Muscle layer of duodenum (tissue), 2 donors: Measurements from ENCODE around the gene AK5.
"Not testable (repeated sequence)": the region's sequence is repeated elsewhere in the genome, so short reads cannot be mapped to it uniquely, and the experiment has no call there.

ENCODE experiments used
- H3K27ac ChIP-seq: one replicate; pipeline ENCODE4 v1.7.0; 2013; ENCODE audit warnings: mild to moderate bottlenecking, low read length
- H3K27me3 ChIP-seq: one replicate; pipeline ENCODE4 v1.7.0; 2013; ENCODE audit warnings: low read depth, mild to moderate bottlenecking, control low read depth, low read length
- H3K36me3 ChIP-seq, 2 donors: one replicate each; pipeline ENCODE4 v1.7.0; 2013; ENCODE audit warnings: low read length in 2 of 2, control low read depth in 1 of 2, mild to moderate bottlenecking in 1 of 2; ENCODE audit not compliant: insufficient read depth in 2 of 2, control insufficient read depth in 1 of 2
- H3K4me1 ChIP-seq, 2 donors: one replicate each; pipeline ENCODE4 v1.7.0; 2013; ENCODE audit warnings: low read length in 2 of 2, mild to moderate bottlenecking in 2 of 2, control low read depth in 1 of 2, moderate library complexity in 1 of 2; ENCODE audit not compliant: insufficient read depth in 2 of 2, control insufficient read depth in 1 of 2
- H3K4me3 ChIP-seq, 2 donors: one replicate each; pipeline ENCODE4 v1.7.0; 2013; ENCODE audit warnings: low read length in 2 of 2, low read depth in 1 of 2, mild to moderate bottlenecking in 1 of 2
- H3K9me3 ChIP-seq, 2 donors: one replicate each; pipeline ENCODE4 v1.7.0; 2013; ENCODE audit warnings: low read length in 2 of 2, control low read depth in 1 of 2, mild to moderate bottlenecking in 1 of 2; ENCODE audit not compliant: control insufficient read depth in 1 of 2
- donor health status: healthy.

Gene AK5

GRCh38 chr1:77511440-77511840 is 229.6 kb downstream of the AK5 start:
- Histone ChIP-seq H3K27me3 (no peaks in the 10 kb centered on the region), H3K4me1 (peaks cover 0 to 4% of the 10 kb centered on the region in 2 donors), H3K9me3 (no peaks in the 10 kb centered on the region), H3K27ac (no peak overlapping the region), H3K36me3 (no peaks in the 10 kb centered on the region), H3K4me3 (no peak overlapping the region)

DNA sequence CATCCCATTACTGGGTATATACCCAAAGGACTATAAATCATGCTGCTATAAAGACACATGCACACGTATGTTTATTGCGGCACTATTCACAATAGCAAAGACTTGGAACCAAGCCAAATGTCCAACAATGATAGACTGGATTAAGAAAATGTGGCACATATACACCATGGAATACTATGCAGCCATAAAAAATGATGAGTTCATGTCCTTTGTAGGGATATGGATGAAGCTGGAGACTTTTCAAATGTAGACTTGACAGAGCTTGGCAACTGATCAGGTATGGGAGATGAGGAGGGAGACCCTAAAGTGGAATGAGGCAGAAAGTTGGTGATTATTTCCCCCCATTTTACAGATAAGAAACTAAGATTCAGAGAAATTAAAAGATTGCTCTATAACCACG is 230.8 kb downstream of the AK5 start:
- H3K4me3 ChIP-seq, H3K36me3 ChIP-seq, H3K27ac ChIP-seq, H3K9me3 ChIP-seq, H3K4me1 ChIP-seq, H3K27me3 ChIP-seq: not testable (repeated sequence)

DNA sequence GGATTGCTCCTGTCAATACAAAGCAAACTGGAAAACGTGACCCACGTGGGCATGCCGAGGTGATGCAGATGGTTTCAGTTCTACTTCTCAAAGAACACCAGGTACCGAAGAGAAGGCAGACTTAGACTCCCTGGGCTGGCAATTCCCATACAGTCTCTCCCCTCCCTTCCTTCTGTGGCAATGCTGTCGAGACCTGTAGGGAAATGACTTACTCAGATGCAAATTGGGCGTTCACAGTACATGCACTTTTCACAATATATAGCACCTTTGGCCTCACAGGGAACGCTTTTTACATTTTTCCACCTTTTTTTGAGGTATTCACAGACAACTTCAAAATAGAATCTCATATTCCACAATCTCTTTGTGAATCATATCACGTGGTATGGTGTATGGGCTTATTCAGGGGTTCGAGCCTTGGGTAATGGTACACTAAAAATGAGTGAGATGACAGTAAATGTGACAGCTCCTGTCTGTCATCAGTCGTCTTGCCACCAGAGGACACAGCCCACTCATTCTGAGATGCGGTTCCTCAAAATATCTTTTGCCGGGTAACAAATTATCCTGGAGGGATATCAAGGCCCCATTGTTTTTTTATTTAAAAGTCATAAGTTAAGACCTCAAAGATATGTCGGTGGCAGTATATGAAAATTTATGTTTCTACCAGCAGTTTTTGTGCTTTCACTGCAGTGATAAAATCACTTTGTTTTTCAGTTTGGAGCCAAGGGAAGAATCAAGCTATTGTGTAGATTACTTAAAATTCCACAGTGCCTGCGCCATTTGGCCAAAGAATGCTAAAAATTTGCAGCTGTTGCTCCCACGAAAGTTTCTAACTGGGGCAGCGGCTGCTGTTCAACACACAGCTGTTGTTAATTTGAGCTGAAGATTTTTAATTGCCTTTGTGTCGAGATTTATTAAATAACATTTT is 232.3 kb downstream of the AK5 start:
- peaks cover 0 to 4% of the 10 kb centered on the region in 2 donors for H3K4me1 ChIP-seq
- no peak overlapping the region for H3K4me3 ChIP-seq
- H3K9me3 ChIP-seq, result peaks cover 0 to 4% of the 10 kb centered on the region in 2 donors
- no peaks in the 10 kb centered on the region for H3K36me3 ChIP-seq
- H3K27me3 ChIP-seq, result no peaks in the 10 kb centered on the region
- no peak overlapping the region for H3K27ac ChIP-seq

DNA sequence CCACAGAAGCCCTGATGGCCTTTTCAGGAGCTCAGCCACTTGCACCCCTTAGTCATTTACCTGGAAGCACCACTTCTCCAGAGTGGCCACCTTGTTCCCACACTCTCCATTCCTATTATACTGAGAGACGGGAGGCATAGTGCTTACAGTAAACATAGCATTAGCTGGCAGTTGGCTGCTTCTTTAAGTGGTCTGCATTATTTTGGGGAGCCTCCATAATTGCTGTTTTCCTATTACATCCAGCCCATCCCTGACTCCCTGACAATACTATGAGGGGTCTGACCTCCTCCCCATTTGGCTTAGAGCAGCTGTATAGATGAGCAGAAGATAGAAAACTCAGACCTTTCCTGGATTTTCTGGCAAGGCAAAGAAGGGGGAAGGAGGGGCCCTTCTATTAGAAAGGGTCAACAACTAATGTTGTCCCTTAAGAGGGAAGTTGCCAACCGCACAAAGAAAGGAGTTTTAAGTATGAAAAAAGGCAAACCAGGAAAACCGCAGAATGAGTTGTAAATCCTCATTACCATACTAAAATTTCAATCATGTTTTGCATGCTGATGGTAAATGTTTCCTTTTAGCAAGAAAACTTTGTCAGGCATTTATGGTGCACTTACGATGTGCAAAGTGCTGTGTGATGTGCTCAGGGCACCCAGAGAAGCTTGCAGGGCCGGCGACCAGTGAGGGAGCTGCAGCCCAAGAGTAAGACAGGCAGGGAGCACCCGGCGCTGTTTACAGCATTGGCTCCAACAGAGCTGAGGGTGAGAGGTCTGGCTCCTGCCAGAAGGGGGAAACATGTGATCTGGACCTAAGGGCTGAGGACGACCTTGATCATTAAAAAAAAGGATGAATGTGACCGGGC is 233.3 kb downstream of the AK5 start:
- peaks cover 0 to 7% of the 10 kb centered on the region in 2 donors for H3K9me3 ChIP-seq
- peaks cover 0 to 4% of the 10 kb centered on the region in 2 donors for H3K4me1 ChIP-seq
- H3K27me3 ChIP-seq, result no peaks in the 10 kb centered on the region
- no peaks in the 10 kb centered on the region for H3K36me3 ChIP-seq
- no peak overlapping the region for H3K4me3 ChIP-seq
- no peak overlapping the region for H3K27ac ChIP-seq

DNA sequence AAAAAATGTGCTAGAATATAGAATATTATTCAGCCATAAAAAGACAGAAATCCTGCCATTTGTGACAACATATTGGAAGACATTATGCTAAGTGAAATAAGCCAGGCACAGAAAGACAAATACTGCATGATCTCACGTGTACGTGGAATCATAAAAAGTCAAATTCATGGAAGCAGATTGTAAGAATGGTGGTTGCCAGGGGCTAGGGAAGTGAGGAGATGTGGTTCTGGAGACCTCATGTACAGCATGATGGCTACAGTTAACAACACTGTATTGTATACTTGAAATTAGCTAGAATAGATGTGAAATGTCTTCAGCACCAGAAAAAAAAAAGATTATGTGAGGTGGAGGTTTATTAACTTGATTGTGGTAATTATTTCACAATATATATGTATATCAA is 234.3 kb downstream of the AK5 start:
- Histone ChIP-seq H3K4me1 (peaks cover 0 to 4% of the 10 kb centered on the region in 2 donors), H3K9me3 (peaks cover 0 to 7% of the 10 kb centered on the region in 2 donors), H3K27ac (no peak overlapping the region), H3K4me3 (no peak overlapping the region), H3K27me3 (no peaks in the 10 kb centered on the region), H3K36me3 (no peaks in the 10 kb centered on the region)

DNA sequence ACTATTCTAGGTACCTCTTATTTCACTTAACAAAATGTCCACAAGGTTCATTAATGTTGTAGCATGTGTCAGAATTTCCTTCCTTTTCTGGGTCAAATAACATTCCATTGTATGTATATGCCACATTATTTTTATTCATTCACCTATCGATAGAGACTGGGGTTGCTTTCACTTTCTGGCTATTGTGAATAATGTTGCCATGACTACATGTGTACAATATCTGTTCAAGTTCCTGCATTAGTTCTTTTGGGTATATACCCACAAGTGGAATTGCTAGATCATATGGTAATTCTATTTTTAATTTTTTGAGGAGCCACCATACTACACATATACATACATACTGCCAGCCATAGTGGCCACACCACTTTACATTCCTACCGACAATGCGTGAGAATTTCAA is 242.2 kb downstream of the AK5 start:
- Histone ChIP-seq H3K9me3 (peaks cover 0 to 4% of the 10 kb centered on the region in 2 donors), H3K4me1 (no peaks in the 10 kb centered on the region), H3K27me3 (no peaks in the 10 kb centered on the region), H3K4me3 (no peak overlapping the region), H3K36me3 (no peaks in the 10 kb centered on the region), H3K27ac (no peak overlapping the region)

- not testable (repeated sequence) for H3K36me3 ChIP-seq, H3K27ac ChIP-seq, H3K4me3 ChIP-seq, H3K27me3 ChIP-seq, H3K4me1 ChIP-seq, H3K9me3 ChIP-seq
These were observed 249.3 kb downstream of the AK5 start for GRCh38 chr1:77531149-77531548.

- not testable (repeated sequence) for H3K4me1 ChIP-seq, H3K4me3 ChIP-seq, H3K27ac ChIP-seq, H3K36me3 ChIP-seq, H3K27me3 ChIP-seq, H3K9me3 ChIP-seq
These were observed 249.9 kb downstream of the AK5 start for GRCh38 chr1:77531596-77532280.

GRCh38 chr1:77532641-77533040 is 250.8 kb downstream of the AK5 start:
- H3K9me3 ChIP-seq, result no peaks in the 10 kb centered on the region
- no peak overlapping the region for H3K27ac ChIP-seq
- no peak overlapping the region for H3K4me3 ChIP-seq
- no peaks in the 10 kb centered on the region for H3K27me3 ChIP-seq
- no peaks in the 10 kb centered on the region for H3K4me1 ChIP-seq
- H3K36me3 ChIP-seq, result no peaks in the 10 kb centered on the region

GRCh38 chr1:77533660-77534305 is 252.0 kb downstream of the AK5 start:
- Histone ChIP-seq H3K4me3 (no peak overlapping the region), H3K27me3 (no peaks in the 10 kb centered on the region), H3K9me3 (no peaks in the 10 kb centered on the region), H3K36me3 (no peaks in the 10 kb centered on the region), H3K27ac (no peak overlapping the region), H3K4me1 (no peaks in the 10 kb centered on the region)

DNA sequence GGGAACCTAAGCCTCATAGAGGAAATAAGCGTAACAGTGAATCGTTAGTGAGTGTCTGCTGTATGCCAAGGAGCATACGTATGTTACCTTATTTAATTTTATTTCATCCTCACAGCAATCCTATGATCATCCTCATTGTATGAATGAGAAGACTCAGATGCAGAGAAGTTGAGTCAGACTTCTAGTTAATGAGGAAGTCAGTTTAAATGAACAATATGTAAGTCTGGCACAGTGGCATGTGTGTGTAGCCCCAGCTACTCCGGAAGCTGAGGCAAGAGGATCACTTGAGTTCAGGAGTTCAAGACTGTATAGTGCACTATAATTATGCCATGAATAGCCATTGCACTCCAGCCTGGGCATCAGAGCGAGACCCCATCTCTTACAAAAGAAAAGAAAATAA is 252.6 kb downstream of the AK5 start:
- no peaks in the 10 kb centered on the region for H3K27me3 ChIP-seq
- H3K27ac ChIP-seq, result no peak overlapping the region
- no peak overlapping the region for H3K4me3 ChIP-seq
- no peaks in the 10 kb centered on the region for H3K36me3 ChIP-seq
- H3K4me1 ChIP-seq, result no peaks in the 10 kb centered on the region
- H3K9me3 ChIP-seq, result no peaks in the 10 kb centered on the region
